Hematopoietic multipotent progenitor cell treated with erythropoietin and hydrocortisone succinate and interleukin-3 and kit ligand, for 6 days (in vitro differentiated cells): ENCODE measurements around the gene SLC22A12.
"Not testable (repeated sequence)": the region's sequence is repeated elsewhere in the genome, so short reads cannot be mapped to it uniquely, and the experiment has no call there.

Source experiments
- DNase-seq: peaks from one replicate; pipeline ENCODE4 v3.0.0-alpha.2; 2015

SLC22A12 gene

DNA sequence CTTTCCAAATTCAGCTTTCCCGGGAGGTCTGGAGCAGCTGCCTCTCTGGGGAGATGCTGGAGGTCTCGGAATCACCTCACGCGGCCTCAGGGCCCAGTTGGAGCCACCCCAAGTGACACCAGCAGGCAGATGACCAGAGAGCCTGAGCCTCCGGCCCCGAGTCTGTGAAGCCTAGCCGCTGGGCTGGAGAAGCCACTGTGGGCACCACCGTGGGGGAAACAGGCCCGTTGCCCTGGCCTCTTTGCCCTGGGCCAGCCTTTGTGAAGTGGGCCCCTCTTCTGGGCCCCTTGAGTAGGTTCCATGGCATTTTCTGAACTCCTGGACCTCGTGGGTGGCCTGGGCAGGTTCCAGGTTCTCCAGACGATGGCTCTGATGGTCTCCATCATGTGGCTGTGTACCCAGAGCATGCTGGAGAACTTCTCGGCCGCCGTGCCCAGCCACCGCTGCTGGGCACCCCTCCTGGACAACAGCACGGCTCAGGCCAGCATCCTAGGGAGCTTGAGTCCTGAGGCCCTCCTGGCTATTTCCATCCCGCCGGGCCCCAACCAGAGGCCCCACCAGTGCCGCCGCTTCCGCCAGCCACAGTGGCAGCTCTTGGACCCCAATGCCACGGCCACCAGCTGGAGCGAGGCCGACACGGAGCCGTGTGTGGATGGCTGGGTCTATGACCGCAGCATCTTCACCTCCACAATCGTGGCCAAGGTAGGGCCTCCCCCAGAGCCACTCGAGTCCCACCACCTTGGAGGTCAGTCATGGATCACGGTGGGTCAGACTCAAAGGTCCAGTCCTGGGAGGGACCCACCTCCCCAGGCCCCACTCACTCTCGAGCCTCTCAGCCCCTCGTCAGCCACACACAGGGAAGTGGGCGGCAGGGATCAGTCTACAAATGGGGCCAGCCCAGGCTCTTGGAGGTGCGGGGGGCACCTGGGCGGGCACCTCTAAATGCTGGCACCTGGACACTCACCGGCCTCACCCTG, 525 bp downstream of the SLC22A12 start:
- DNase-seq, result no peak

DNA sequence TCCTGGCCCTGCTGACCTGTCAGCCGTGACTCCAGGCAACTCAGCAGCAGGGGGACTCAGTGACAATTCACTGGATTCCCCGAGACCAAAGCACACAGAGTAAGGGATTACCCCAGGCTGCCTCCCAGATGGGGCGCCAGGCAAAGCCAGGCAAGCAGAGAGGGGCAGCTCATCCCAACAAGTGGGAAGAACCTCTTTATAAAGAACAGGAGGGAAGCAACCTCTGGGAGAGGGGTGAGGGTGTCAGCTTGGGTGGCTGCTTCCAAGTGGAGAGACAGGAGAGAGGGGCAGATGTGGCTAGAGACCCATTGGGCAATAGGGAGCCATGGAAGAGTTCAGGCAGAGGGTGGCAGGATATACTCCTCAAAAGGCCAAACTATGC, 1.2 kb downstream of the SLC22A12 start:
- no peak for DNase-seq

- no peak for DNase-seq
Measured at GRCh38 chr11:64592656-64593055, 1.6 kb downstream of the SLC22A12 start.

- DNase-seq, result no peak
Measured at GRCh38 chr11:64593156-64594105, 2.4 kb downstream of the SLC22A12 start.

DNA sequence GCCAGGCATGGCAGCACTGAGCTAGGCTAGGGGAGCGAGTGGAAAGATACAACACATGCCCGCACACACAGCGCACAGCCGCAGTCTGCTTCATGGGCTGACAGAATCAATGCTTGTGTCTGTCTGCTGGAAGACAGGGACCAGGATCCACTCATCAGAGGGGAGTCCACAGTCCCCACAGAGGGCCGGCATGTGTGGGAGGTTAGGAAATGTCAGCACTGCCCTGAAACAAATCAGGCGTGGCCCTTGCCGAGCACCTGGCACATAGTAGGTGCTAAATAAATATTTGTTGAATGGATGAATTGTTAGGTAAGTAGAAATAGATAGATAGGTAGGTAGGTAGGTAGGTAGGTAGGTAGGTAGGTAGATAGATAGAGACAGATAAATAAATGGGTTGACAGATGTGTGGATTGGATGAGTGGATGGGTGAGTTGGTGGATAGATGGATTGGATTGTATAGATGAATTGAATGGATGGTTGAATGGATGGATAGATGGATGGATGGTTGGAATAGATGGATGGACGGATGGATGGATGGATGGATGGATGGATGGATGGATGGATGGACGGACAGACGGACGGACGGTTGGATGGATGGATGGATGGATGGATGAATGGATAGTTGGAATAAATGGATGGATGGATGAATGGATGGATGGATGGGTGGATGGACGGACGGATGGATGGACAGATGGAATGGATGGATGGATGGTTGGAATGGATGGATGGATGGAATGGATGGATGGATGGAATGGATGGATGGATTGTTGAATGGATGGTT, 3.3 kb downstream of the SLC22A12 start:
- no peak for DNase-seq

- DNase-seq, result not testable (repeated sequence)
Measured at GRCh38 chr11:64595922-64596321, 4.9 kb downstream of the SLC22A12 start.

DNA sequence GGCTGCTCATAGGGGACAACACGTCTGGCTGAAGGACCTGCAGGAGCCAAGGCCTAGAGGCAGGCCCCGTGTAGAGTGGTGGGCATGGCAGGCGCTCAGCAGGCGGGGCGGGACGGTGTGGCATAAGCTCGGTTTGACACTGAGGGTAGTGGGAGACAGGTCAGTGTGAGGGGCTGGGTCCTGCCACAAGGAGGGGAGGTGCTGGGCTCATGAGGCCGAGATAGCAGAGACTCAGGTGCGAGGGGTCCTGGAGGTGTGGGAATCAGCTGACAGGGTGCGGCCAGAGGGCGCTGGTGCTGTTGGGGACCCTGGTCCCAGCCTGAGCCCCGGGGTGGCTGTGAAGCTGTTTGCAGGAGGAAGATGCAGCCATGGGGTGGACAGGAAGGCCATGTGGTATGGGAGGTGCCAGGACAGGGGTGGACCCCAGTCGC, 6.7 kb downstream of the SLC22A12 start:
- no peak for DNase-seq

GRCh38 chr11:64598106-64598796, 7.2 kb downstream of the SLC22A12 start:
- DNase-seq, result no peak

DNA sequence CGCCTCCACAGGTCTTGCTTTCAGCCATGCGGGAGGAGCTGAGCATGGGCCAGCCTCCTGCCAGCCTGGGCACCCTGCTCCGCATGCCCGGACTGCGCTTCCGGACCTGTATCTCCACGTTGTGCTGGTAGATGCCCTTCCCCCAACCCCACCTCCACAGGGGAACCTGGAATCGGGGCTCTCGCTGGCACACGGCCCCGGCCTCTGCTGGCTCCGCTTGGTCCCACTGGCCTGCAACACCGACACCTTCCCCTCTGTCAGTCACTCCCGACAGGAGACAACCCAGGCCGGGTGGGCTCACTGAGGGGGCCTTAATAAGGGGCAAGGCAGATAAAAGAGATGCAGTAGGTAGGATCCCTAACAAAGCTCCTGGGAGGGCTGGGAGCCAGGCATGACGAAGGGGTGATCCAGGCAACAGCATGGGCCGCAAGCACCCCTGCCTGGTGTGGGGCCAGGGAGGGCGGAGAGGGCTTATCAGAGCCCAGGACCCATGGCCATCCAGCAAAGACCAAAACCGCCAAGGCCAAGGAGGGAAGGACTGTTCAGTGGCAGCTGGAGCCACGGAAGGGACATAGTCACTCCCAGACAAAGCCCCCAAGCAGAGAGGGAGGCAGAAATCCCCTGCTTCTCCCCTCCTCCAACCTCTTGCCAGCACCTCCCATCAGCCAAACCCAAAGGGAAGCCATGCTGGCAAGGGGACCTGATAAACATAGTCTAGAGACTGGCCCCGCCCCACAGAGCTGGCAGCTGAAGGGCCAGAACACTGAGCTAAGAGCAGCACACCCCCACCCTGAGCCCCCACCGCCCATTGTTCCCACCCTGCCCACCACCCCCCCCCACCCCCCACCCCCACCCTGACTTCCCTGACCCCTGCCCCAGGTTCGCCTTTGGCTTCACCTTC, 8.0 kb downstream of the SLC22A12 start:
- peak; percentile 62 for DNase-seq

- DNase-seq, result no peak
Measured at GRCh38 chr11:64599698-64600211, 8.7 kb downstream of the SLC22A12 start.

DNA sequence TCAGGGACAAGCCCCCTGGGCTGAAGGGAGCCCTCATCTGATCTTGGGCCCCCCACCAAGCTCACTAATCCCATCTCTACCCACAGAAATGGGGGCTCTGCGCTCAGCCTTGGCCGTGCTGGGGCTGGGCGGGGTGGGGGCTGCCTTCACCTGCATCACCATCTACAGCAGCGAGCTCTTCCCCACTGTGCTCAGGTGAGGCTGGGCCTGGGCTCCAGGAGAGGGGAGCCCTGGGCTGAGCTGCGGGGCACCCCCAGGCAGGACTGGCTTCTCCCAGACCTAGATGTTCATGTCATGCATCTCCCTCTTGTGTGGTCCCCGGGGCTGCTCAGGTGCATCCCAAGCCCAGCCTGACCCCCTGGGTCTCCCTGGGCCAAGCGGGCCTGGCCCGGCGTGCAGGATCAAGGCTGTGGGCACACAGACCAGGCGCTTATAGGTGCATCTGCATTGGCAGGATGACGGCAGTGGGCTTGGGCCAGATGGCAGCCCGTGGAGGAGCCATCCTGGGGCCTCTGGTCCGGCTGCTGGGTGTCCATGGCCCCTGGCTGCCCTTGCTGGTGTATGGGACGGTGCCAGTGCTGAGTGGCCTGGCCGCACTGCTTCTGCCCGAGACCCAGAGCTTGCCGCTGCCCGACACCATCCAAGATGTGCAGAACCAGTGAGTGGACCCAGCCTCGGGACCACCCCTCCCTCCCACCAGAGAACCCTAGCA, 9.4 kb downstream of the SLC22A12 start:
- DNase-seq, result no peak

- DNase-seq, result no peak
Measured at GRCh38 chr11:64601605-64602465, 10.8 kb downstream of the SLC22A12 start.

GRCh38 chr11:64602466-64603070, 11.5 kb downstream of the SLC22A12 start:
- DNase-seq, result no peak

DNA sequence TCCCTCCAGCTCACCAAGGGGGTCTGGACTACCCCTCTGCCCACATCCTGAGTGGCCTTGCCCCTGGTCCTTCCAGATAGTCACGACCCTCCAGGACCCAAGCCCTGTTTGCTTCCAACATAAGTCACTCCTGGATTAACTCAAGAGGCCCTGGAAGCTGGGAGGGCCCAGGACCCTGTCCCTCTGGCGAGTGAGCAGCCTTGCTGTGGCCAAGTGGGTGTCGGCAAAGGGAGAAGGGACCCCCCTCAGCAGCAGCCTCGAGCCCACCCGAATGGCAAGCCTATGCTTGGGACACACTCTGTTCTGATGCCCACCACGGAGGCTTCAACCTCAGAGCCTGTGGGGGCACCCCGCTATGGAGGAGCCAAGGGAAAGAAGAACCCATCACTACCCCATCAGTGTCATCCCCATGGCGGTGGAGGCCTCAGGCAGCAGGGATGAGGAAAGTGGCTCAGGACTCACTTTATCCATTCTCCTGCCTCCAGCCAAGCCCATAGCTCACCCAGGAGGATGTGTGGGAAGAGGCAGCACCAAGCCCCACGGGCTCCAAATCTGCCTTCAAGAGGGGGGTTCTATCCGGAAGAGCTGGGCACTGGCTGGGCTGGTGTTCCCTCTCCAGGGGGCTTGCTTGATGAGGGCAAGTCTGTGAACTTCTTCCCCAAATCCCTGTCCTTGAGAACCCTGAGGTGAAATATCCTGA, 12.5 kb downstream of the SLC22A12 start:
- no peak for DNase-seq

GRCh38 chr11:64604458-64605243, 13.6 kb downstream of the SLC22A12 start:
- no peak for DNase-seq

- DNase-seq, result no peak
Measured at GRCh38 chr11:64605244-64605560, 14.2 kb downstream of the SLC22A12 start.
